IPS DF 4.7 (cell line): ENCODE data around the gene HACE1.
"Not testable (repeated sequence)": the region's sequence is repeated elsewhere in the genome, so short reads cannot be mapped to it uniquely, and the experiment has no call there.

ENCODE experiments used
- DNase-seq: peaks from one replicate; pipeline ENCODE4 v3.0.0-alpha.2; 2013; ENCODE audit warnings: low spot score; ENCODE audit errors: extremely low read depth

Gene HACE1

GRCh38 chr6:104737567-104737966, 122.2 kb downstream of the HACE1 start:
- DNase-seq, result not testable (repeated sequence)

- no peak for DNase-seq
Measured at GRCh38 chr6:104736545-104736944, 123.2 kb downstream of the HACE1 start.

- no peak for DNase-seq
Measured at GRCh38 chr6:104730450-104730849, 129.3 kb downstream of the HACE1 start.

GRCh38 chr6:104729433-104729832, 130.3 kb downstream of the HACE1 start:
- DNase-seq, result no peak

- DNase-seq, result no peak
Measured at GRCh38 chr6:104728448-104728847, 131.3 kb downstream of the HACE1 start.

GRCh38 chr6:104718672-104719071, 141.0 kb downstream of the HACE1 start:
- no peak for DNase-seq

GRCh38 chr6:104716858-104717257, 142.9 kb downstream of the HACE1 start:
- DNase-seq, result no peak

- no peak for DNase-seq
Measured at GRCh38 chr6:104714796-104715195, 144.9 kb downstream of the HACE1 start.

GRCh38 chr6:104713982-104714381, 145.7 kb downstream of the HACE1 start:
- no peak for DNase-seq

GRCh38 chr6:104711371-104711770, 148.3 kb downstream of the HACE1 start:
- no peak for DNase-seq

GRCh38 chr6:104710543-104711335, 149.0 kb downstream of the HACE1 start:
- DNase-seq, result no peak

GRCh38 chr6:104705916-104706442, 153.7 kb downstream of the HACE1 start:
- no peak for DNase-seq

GRCh38 chr6:104705095-104705707, 154.5 kb downstream of the HACE1 start:
- DNase-seq, result no peak

GRCh38 chr6:104704191-104704590, 155.5 kb downstream of the HACE1 start:
- no peak for DNase-seq

GRCh38 chr6:104702126-104702841, 157.4 kb downstream of the HACE1 start:
- no peak for DNase-seq

GRCh38 chr6:104700371-104701185, 159.1 kb downstream of the HACE1 start:
- no peak for DNase-seq

- no peak for DNase-seq
Measured at GRCh38 chr6:104699593-104700329, 160.0 kb downstream of the HACE1 start.

- DNase-seq, result no peak
Measured at GRCh38 chr6:104698979-104699378, 160.7 kb downstream of the HACE1 start.

GRCh38 chr6:104692008-104692407, 167.7 kb downstream of the HACE1 start:
- DNase-seq, result no peak

GRCh38 chr6:104689551-104690205, 170.0 kb downstream of the HACE1 start:
- no peak for DNase-seq
